Renal pelvis (tissue), 4 donors: Measurements from ENCODE around the gene ARL4A. TPM values are rescaled to one million over a fixed set of nuclear protein-coding genes. Genes with fewer than 3 reads are reported as not detected.

Experiments used
- DNase-seq: peaks from one replicate; pipeline ENCODE4 v3.0.0-alpha.2; 2013
- polyA plus RNA-seq, 3 donors: library from polyadenylated mRNA; unstranded; fragments of 120-200 nt; gene quantifications; one replicate each; pipeline ENCODE4 v1.2.1, GENCODE V29; 2013; ENCODE audit not compliant: insufficient read length in 3 of 3

Gene ARL4A
- polyA plus RNA-seq, 3 donors = 22.5 to 29.1 (median 27.6) TPM

- DNase-seq = no peak
Observed at GRCh38 chr7:12692479-12693259, 5.2 kb downstream of the ARL4A start.

GRCh38 chr7:12694817-12695216, 7.4 kb downstream of the ARL4A start:
- DNase-seq = no peak

GRCh38 chr7:12695965-12696364, 8.5 kb downstream of the ARL4A start:
- no peak for DNase-seq

GRCh38 chr7:12699299-12699698, 11.9 kb downstream of the ARL4A start:
- DNase-seq = no peak

- DNase-seq = no peak
Observed at GRCh38 chr7:12701433-12701832, 14.0 kb downstream of the ARL4A start.

GRCh38 chr7:12703881-12704280, 16.4 kb downstream of the ARL4A start:
- no peak for DNase-seq

GRCh38 chr7:12705878-12706277, 18.4 kb downstream of the ARL4A start:
- DNase-seq = no peak

- no peak for DNase-seq
Observed at GRCh38 chr7:12706900-12707536, 19.6 kb downstream of the ARL4A start.

GRCh38 chr7:12708314-12708713, 20.9 kb downstream of the ARL4A start:
- DNase-seq = no peak

- DNase-seq = no peak
Observed at GRCh38 chr7:12709726-12710502, 22.5 kb downstream of the ARL4A start.

GRCh38 chr7:12711124-12711523, 23.7 kb downstream of the ARL4A start:
- no peak for DNase-seq

- DNase-seq = no peak
Observed at GRCh38 chr7:12712236-12712635, 24.8 kb downstream of the ARL4A start.

- no peak for DNase-seq
Observed at GRCh38 chr7:12713625-12714378, 26.4 kb downstream of the ARL4A start.

- DNase-seq = no peak
Observed at GRCh38 chr7:12714379-12714737, 26.9 kb downstream of the ARL4A start.

GRCh38 chr7:12715372-12716133, 28.1 kb downstream of the ARL4A start:
- DNase-seq = peak; percentile 37

- no peak for DNase-seq
Observed at GRCh38 chr7:12716134-12716681, 28.8 kb downstream of the ARL4A start.

GRCh38 chr7:12716722-12717121, 29.3 kb downstream of the ARL4A start:
- no peak for DNase-seq

GRCh38 chr7:12719141-12719919, 31.9 kb downstream of the ARL4A start:
- DNase-seq = no peak

GRCh38 chr7:12719981-12720865, 32.8 kb downstream of the ARL4A start:
- no peak for DNase-seq
